ENCODE results near the gene NDUFB1.

DNA sequence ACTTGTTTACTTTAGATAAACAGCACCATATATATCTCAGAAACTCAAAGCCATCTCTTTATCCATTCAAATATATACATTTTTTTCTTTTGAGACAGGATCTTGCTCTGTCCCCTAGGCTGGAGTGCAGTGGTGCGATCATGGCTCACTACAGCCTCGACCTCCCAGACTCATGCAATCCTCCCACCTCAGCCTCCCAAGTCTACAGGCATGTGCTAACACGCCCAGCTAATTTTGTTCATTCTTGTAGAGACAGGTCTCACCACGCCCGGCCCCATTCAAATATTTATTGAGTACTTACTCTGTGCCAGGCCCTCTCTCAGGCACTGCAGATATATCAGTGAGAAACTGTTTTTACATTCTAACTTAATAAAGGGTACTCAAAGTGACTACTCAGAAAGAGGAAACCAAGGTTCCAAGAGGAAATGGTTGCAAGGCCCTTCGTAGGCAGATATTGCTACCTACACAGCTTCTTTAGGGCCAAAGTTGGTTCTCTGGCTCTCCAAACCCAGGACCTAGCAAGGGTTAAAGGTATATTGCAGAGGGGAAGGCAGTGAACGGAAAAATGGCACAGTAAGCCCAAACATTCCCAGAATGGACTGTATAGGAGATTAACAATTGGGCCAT lies 18.0 kb downstream of the NDUFB1 start:
- TF ChIP-seq GATA3 (IDR thresholded peaks at IDR 0.05; ENCODE audit: low read depth, low read length) (no peak), GATA2 (IDR thresholded peaks at IDR 0.05; ENCODE audit: low read depth, low read length) (no peak)

Measured in SH-SY5Y (cell line).